CD4-positive, alpha-beta T cell treated with Interleukin-6 for 4 hours (primary cell): Measurements from ENCODE around the gene EDDM13.
"Not testable (repeated sequence)": the region's sequence is repeated elsewhere in the genome, so short reads cannot be mapped to it uniquely, and the experiment has no call there.

ENCODE experiments used
- DNase-seq: peaks from one replicate; pipeline ENCODE4 v3.0.0-alpha.2; 2020; ENCODE audit warnings: mixed read lengths

Gene EDDM13, protein sequence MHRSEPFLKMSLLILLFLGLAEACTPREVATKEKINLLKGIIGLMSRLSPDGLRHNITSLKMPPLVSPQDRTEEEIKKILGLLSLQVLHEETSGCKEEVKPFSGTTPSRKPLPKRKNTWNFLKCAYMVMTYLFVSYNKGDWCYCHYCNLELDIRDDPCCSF

DNA sequence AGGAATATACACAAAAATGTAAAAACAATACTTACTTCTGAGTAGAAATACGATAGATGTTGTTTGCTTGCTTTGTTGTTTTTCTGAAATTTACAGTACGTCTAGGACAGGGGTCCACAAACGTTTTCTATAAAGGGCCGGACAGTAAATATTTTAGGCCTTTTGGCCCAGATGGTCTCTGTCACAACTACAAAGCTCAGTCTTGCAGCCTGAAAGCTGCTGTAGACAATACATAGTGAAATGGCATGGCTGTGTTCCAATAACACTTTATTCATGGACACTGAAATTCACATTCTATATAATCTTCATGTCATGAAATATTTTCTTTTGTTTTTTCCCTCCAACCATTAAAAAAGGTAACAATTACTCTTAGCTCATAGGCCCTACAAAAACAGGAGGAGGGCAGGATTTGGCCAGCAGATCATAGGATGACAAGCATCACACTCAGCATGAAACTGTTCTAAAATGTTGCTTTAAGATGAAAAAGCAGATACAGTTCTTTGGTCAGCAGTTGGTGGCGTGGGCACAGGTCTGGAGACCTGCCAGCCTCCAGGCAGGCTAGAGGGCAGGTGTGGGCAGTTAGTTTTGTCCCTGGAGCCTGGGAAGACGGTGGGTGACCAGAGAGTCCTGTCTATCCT is at the start of gene EDDM13:
Gene EDDM13 (plus strand): TSS at position 588 of the 638 bp plus-strand sequence. CDS start 87 bp downstream, outside the sequence.
- no peak for DNase-seq

DNA sequence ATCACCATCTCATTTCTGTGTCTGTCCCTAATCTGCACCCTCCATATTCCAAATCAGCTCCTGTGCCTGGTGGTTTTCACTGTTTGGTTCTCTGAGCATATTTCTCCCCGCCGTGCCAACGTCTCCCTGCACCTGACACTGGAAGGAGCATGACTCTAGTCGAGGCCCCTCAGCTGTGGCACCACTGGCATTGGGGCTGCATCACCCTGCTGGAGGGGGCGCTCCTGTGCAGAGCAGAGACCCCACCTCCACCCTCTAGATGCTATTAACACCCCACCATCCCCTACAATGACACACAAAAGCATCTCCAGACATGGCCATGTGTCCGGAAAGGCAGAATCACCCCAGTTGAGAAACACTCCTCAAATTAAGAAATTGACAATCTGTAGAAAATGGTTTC is 49.6 kb upstream of the EDDM13 start:
- DNase-seq: no peak

GRCh38 chr19:56223481-56223880 is 49.1 kb upstream of the EDDM13 start:
- no peak for DNase-seq

DNA sequence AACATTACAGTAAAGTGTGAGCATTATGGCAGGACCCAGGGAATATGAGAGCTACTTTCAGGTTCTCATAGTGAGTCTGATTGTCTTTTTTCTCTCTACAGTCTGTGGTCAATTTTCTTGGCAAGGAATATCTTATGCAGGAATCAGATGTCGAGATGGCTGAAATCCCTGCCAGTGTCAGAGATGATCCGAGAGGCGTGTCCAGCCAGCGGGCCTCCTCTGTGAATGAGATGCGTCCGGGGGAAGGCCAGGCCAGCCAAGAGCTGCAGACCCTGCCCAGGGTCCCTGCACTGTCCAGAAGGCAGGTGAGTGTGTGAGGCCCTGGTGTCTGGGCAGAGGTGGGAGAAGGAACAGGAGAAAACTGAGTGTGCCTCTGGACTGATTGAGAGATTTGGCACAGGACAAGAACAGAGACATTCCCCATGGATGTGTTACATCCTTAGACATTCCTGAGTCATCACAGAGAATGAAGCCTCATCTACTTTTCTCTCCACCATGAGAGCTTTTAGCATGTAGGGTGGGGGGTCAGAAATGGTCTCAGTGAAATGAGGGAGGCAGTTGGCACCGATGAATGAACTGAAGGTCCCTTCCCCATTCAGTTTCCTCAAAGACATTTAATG is 27.3 kb upstream of the EDDM13 start:
- no peak for DNase-seq

- DNase-seq: not testable (repeated sequence)
Measured at GRCh38 chr19:56245764-56246163, 26.8 kb upstream of the EDDM13 start.

GRCh38 chr19:56248736-56249338 is 23.7 kb upstream of the EDDM13 start:
- DNase-seq: not testable (repeated sequence)

DNA sequence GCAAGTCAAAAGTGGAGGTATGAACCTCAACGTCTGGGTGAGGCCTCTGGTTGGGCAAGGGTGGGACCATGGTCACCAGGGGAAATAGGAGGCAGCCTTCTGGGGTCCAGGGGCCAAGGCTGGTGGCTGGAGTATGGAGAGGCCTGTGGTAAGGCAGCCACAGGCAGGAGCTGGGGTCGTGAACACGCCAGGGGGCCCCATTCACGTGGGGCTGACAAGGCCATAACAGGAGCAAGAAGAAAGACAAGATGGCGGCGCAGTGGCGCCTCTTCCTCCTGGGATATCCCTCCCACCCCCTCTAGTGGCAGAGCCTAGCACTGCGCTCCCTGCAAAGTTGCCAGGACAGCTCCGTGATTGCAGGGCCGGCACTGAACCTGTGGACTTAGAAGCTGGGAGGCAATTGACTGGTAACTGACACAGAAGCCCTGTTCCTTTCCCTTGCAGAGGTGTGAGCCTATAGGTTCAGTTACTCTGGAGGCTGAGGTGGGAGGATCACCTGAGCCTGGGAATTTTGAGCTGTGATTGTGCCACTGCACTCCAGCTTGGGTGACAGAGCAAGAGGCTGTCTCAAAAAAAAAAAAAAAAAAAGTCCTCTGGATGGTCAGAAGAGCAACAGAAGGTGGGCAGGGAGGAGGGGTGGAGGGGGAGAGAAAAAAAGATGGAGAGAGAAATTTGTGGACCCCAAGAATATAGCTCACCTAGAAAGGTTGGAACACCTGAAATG is 19.7 kb upstream of the EDDM13 start:
- peak; percentile 62 for DNase-seq

- no peak for DNase-seq
Measured at GRCh38 chr19:56253737-56254136, 18.8 kb upstream of the EDDM13 start.

GRCh38 chr19:56258272-56258671 is 14.3 kb upstream of the EDDM13 start:
- no peak for DNase-seq

- DNase-seq: no peak
Measured at GRCh38 chr19:56261145-56261544, 11.4 kb upstream of the EDDM13 start.

DNA sequence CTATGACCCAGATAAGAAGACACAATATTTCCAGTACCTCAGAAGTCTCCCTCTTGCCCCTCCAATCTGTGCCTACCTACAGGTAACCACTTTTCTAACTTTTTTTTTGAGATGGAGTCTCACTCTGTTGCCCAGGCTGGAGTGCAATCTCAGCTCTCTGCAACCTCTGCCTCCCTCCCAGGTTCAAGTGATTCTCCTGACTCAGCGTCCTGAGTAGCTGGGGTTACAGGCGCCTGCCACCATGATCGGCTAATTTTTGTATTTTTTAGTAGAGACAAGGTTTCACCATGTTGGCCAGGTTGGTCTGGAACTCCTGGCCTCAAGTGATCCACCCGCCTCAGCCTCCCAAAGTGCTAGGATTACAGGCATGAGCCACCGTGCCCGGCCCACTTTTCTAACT is 10.6 kb upstream of the EDDM13 start:
- not testable (repeated sequence) for DNase-seq

- no peak for DNase-seq
Measured at GRCh38 chr19:56263319-56263718, 9.2 kb upstream of the EDDM13 start.

- no peak for DNase-seq
Measured at GRCh38 chr19:56266051-56266450, 6.5 kb upstream of the EDDM13 start.

DNA sequence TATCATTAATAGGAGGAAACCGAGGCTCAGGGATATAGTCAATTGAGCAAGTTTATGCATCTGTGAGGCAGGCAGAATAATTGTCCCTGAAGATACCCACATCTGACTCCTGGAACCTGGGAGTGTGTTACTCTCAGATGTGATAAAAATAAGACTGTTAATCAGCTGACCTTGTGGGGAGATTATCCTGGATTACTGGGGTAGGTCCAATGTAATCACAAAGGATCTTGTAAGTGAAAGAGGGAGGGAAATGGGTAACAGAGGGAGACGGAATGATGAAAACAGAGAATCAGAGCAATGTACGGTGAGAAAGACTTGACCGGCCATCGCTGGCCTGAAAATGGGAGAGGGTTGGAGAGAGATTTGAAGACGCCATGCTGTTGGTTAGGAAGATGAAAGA is 3.2 kb upstream of the EDDM13 start:
- no peak for DNase-seq

GRCh38 chr19:56270676-56271075 is 1.9 kb upstream of the EDDM13 start:
- DNase-seq: no peak

DNA sequence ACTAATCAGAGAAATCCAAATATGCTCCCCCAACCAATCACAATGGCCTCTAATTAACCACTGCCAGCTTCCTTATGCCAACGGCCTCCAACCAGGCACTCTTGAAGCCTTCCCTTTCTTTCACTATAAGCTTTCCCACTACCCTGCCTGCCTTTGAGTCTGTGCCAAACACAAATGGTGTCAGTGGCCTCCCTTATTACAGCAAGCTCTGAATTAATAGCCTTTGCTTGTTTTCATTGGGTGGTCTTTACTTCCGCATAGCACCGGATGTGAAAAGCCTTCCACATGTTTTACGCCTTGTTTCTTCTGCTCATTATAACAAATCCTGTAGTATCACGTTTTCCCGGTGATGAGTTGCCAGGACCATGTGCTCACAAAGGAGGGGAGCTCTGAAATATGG is 1.4 kb upstream of the EDDM13 start:
- DNase-seq: no peak

- DNase-seq: no peak
Measured at GRCh38 chr19:56273563-56274117, 1.1 kb downstream of the EDDM13 start.

- DNase-seq: no peak
Measured at GRCh38 chr19:56282809-56283208, 10.3 kb downstream of the EDDM13 start.

DNA sequence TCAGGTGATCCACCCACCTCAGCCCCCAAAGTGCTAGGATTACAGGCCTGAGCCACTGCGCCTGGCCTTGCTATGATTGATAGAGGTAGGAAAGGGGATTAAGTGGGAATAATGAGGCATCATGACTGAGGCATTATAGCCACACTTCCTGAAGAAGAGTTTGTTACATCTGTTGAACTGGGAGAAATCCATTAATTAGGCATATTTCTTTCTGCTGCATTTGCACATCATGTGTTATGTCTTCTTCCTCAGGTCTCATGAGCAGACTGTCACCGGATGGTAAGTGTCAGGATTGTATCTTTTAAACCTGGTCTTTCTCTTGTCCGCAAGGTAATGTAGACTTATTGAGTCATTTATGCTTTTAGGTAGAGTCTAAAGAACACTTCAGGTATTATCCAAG is 12.2 kb downstream of the EDDM13 start:
- no peak for DNase-seq

DNA sequence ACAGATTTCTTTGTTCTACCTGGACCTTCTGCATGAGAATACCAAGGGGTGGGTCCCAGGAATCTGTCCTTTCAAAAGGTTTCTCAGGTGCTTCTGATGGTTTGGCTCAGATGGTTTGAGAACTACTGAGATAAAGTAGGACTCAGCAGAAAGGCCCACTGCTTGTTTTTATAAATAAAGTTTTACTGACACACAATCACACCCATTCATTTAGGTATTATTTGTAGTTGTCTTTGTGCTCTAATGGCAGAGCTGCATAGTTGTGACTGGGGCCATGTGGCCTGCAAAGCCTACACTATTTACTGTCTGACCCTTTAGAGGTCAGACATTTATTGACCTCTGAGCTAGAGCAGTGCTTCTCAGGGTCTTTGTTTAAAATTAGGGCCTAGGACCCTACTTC is 17.6 kb downstream of the EDDM13 start:
- DNase-seq: no peak

DNA sequence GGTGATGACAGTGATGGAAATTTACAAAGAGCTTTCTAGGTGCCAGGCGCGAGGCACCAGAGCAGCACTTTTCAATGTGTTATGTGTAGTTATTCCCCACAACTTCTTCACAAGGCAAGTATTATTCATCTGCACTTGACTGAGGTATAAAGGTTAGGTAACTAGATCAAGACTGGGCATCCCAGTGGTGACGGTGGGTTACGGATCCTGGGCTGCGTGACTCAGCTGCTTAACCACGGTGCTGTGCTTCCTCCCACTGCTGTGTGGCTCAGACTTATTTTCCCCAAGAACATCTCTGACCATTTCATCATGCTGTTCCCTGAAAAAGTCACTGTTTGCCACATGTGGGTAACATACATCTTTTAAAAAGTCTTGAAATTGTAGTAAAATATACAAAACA is 19.3 kb downstream of the EDDM13 start:
- DNase-seq: no peak

- no peak for DNase-seq
Measured at GRCh38 chr19:56294549-56294948, 22.0 kb downstream of the EDDM13 start.
